ENCODE data around the gene PIGU.
A peak's percentile ranks its signal among the peaks of the same experiment; 100 is the strongest.
"Not testable (repeated sequence)": the region's sequence is repeated elsewhere in the genome, so short reads cannot be mapped to it uniquely, and the experiment has no call there.

PIGU gene

GRCh38 chr20:34519841-34520240 lies 157.1 kb downstream of the PIGU start:
- not testable (repeated sequence) for H3K4me1 ChIP-seq (ENCODE audit: control insufficient read depth, low read depth, low read length); H2BK15ac ChIP-seq (replicated peaks; ENCODE audit: low read depth); H4K5ac ChIP-seq (ENCODE audit: low read length); H2AK5ac ChIP-seq (ENCODE audit: low read length); H3K4me3 ChIP-seq (ENCODE audit: low read length); H2BK5ac ChIP-seq (ENCODE audit: low read length); H3K9ac ChIP-seq (ENCODE audit: low read length); H3K18ac ChIP-seq (ENCODE audit: low read length); H4K8ac ChIP-seq (ENCODE audit: low read depth, low read length); H3K27me3 ChIP-seq (ENCODE audit: insufficient read depth, low read length, poor library complexity); H2BK120ac ChIP-seq (ENCODE audit: low read depth, low read length); H3K27ac ChIP-seq (ENCODE audit: low read depth, low read length); H3K23ac ChIP-seq (ENCODE audit: low read length); DNase-seq; H3K4me2 ChIP-seq (ENCODE audit: low read length); H3K4ac ChIP-seq (ENCODE audit: low read depth, low read length); H3K56ac ChIP-seq (ENCODE audit: low read length); H3K36me3 ChIP-seq (ENCODE audit: control insufficient read depth, insufficient read depth, low read length)
- WGBS (ENCODE audit: extremely low coverage, insufficient coverage, low lambda C conversion rate): no CpG with 5 or more reads among the region's 10 CpGs
- peaks cover 11% of the 10 kb centered on the region for H3K79me1 ChIP-seq (ENCODE audit: low read length)
- peaks cover 25% of the 10 kb centered on the region for H3K79me2 ChIP-seq (ENCODE audit: control insufficient read depth, insufficient read depth, low read length)

GRCh38 chr20:34518863-34519262 lies 158.0 kb downstream of the PIGU start:
- H3K79me2 ChIP-seq (ENCODE audit: control insufficient read depth, insufficient read depth, low read length): peaks cover 20% of the 10 kb centered on the region
- H3K18ac ChIP-seq (ENCODE audit: low read length); H3K4me3 ChIP-seq (ENCODE audit: low read length); H3K4ac ChIP-seq (ENCODE audit: low read depth, low read length); H4K8ac ChIP-seq (ENCODE audit: low read depth, low read length); DNase-seq; H3K56ac ChIP-seq (ENCODE audit: low read length); H3K4me2 ChIP-seq (ENCODE audit: low read length); H3K27ac ChIP-seq (ENCODE audit: low read depth, low read length); H4K5ac ChIP-seq (ENCODE audit: low read length); H2BK120ac ChIP-seq (ENCODE audit: low read depth, low read length); H3K36me3 ChIP-seq (ENCODE audit: control insufficient read depth, insufficient read depth, low read length); H3K23ac ChIP-seq (ENCODE audit: low read length); H3K4me1 ChIP-seq (ENCODE audit: control insufficient read depth, low read depth, low read length); H2BK15ac ChIP-seq (replicated peaks; ENCODE audit: low read depth); H2AK5ac ChIP-seq (ENCODE audit: low read length); H3K27me3 ChIP-seq (ENCODE audit: insufficient read depth, low read length, poor library complexity); H3K9ac ChIP-seq (ENCODE audit: low read length); H3K79me1 ChIP-seq (ENCODE audit: low read length); H2BK5ac ChIP-seq (ENCODE audit: low read length): not testable (repeated sequence)
- WGBS (ENCODE audit: extremely low coverage, insufficient coverage, low lambda C conversion rate): no CpG with 5 or more reads among the region's 7 CpGs

GRCh38 chr20:34517114-34517505 lies 159.8 kb downstream of the PIGU start:
- WGBS (ENCODE audit: extremely low coverage, insufficient coverage, low lambda C conversion rate): no CpG with 5 or more reads among the region's 3 CpGs
- H3K18ac ChIP-seq (ENCODE audit: low read length): peak overlapping the region; percentile 94
- no peak overlapping the region for H2AK5ac ChIP-seq (ENCODE audit: low read length)
- H3K4me3 ChIP-seq (ENCODE audit: low read length): peak overlapping the region; percentile 86
- H2BK120ac ChIP-seq (ENCODE audit: low read depth, low read length): no peak overlapping the region
- H3K23ac ChIP-seq (ENCODE audit: low read length): no peak overlapping the region
- H3K27me3 ChIP-seq (ENCODE audit: insufficient read depth, low read length, poor library complexity): no peaks in the 10 kb centered on the region
- peaks cover 9% of the 10 kb centered on the region for H3K79me2 ChIP-seq (ENCODE audit: control insufficient read depth, insufficient read depth, low read length)
- peak overlapping the region; percentile 79 for H3K9ac ChIP-seq (ENCODE audit: low read length)
- H3K4me1 ChIP-seq (ENCODE audit: control insufficient read depth, low read depth, low read length): no peaks in the 10 kb centered on the region
- peak overlapping the region; percentile 76 for H3K4ac ChIP-seq (ENCODE audit: low read depth, low read length)
- no peak overlapping the region for H2BK15ac ChIP-seq (replicated peaks; ENCODE audit: low read depth)
- peak overlapping the region; percentile 53 for H3K4me2 ChIP-seq (ENCODE audit: low read length)
- H4K5ac ChIP-seq (ENCODE audit: low read length): no peak overlapping the region
- H3K56ac ChIP-seq (ENCODE audit: low read length): peak overlapping the region; percentile 74
- H3K79me1 ChIP-seq (ENCODE audit: low read length): no peaks in the 10 kb centered on the region
- H3K36me3 ChIP-seq (ENCODE audit: control insufficient read depth, insufficient read depth, low read length): no peaks in the 10 kb centered on the region
- H3K27ac ChIP-seq (ENCODE audit: low read depth, low read length): no peak overlapping the region
- H4K8ac ChIP-seq (ENCODE audit: low read depth, low read length): no peak overlapping the region
- DNase-seq: no peak
- H2BK5ac ChIP-seq (ENCODE audit: low read length): no peak overlapping the region

GRCh38 chr20:34516247-34517113 lies 160.4 kb downstream of the PIGU start, which contains the start of gene DYNLRB1:
Gene DYNLRB1, plus strand, starts transcription at chr20:34516422. Its CDS starts 37 bp downstream, at chr20:34516459.
- Histone ChIP-seq H3K36me3 (ENCODE audit: control insufficient read depth, insufficient read depth, low read length) (no peaks in the 10 kb centered on the region), H3K9ac (ENCODE audit: low read length) (peak within 1 kb of the TSS; percentile 96), H4K5ac (ENCODE audit: low read length) (no peak within 1 kb of the TSS), H3K79me1 (ENCODE audit: low read length) (no peaks in the 10 kb centered on the region), H4K8ac (ENCODE audit: low read depth, low read length) (peak within 1 kb of the TSS; percentile 84), H2BK15ac (replicated peaks; ENCODE audit: low read depth) (no peak within 1 kb of the TSS), H3K18ac (ENCODE audit: low read length) (peak within 1 kb of the TSS; percentile 94), H3K79me2 (ENCODE audit: control insufficient read depth, insufficient read depth, low read length) (peaks cover 9% of the 10 kb centered on the region), H2BK120ac (ENCODE audit: low read depth, low read length) (no peak within 1 kb of the TSS), H2AK5ac (ENCODE audit: low read length) (no peak within 1 kb of the TSS), H2BK5ac (ENCODE audit: low read length) (no peak within 1 kb of the TSS), H3K4me3 (ENCODE audit: low read length) (peak within 1 kb of the TSS; percentile 86), H3K4me1 (ENCODE audit: control insufficient read depth, low read depth, low read length) (no peaks in the 10 kb centered on the region), H3K27ac (ENCODE audit: low read depth, low read length) (peak within 1 kb of the TSS; percentile 97), H3K4ac (ENCODE audit: low read depth, low read length) (peak within 1 kb of the TSS; percentile 76), H3K27me3 (ENCODE audit: insufficient read depth, low read length, poor library complexity) (no peaks in the 10 kb centered on the region), H3K4me2 (ENCODE audit: low read length) (peak within 1 kb of the TSS; percentile 53), H3K56ac (ENCODE audit: low read length) (peak within 1 kb of the TSS; percentile 74), H3K23ac (ENCODE audit: low read length) (peak within 1 kb of the TSS; percentile 92)
- DNase-seq: peak; percentile 98
- no CpG with 5 or more reads among the region's 59 CpGs for WGBS (ENCODE audit: extremely low coverage, insufficient coverage, low lambda C conversion rate)

GRCh38 chr20:34515484-34516246 lies 161.2 kb downstream of the PIGU start:
- Histone ChIP-seq H3K79me1 (ENCODE audit: low read length) (no peaks in the 10 kb centered on the region), H3K4me3 (ENCODE audit: low read length) (peak overlapping the region; percentile 86), H3K18ac (ENCODE audit: low read length) (no peak overlapping the region), H2BK5ac (ENCODE audit: low read length) (no peak overlapping the region), H3K36me3 (ENCODE audit: control insufficient read depth, insufficient read depth, low read length) (no peaks in the 10 kb centered on the region), H3K27me3 (ENCODE audit: insufficient read depth, low read length, poor library complexity) (no peaks in the 10 kb centered on the region), H3K27ac (ENCODE audit: low read depth, low read length) (peak overlapping the region; percentile 97), H4K8ac (ENCODE audit: low read depth, low read length) (no peak overlapping the region), H3K79me2 (ENCODE audit: control insufficient read depth, insufficient read depth, low read length) (peaks cover 9% of the 10 kb centered on the region), H3K4ac (ENCODE audit: low read depth, low read length) (peak overlapping the region; percentile 70), H3K23ac (ENCODE audit: low read length) (peak overlapping the region; percentile 12), H3K9ac (ENCODE audit: low read length) (peak overlapping the region; percentile 96), H2BK120ac (ENCODE audit: low read depth, low read length) (no peak overlapping the region), H4K5ac (ENCODE audit: low read length) (no peak overlapping the region), H3K4me2 (ENCODE audit: low read length) (peak overlapping the region; percentile 34), H3K4me1 (ENCODE audit: control insufficient read depth, low read depth, low read length) (no peaks in the 10 kb centered on the region), H2AK5ac (ENCODE audit: low read length) (no peak overlapping the region), H2BK15ac (replicated peaks; ENCODE audit: low read depth) (no peak overlapping the region), H3K56ac (ENCODE audit: low read length) (peak overlapping the region; percentile 74)
- DNase-seq: peak; percentile 95
- WGBS (ENCODE audit: extremely low coverage, insufficient coverage, low lambda C conversion rate): no CpG with 5 or more reads among the region's 36 CpGs

Data from mesendoderm (in vitro differentiated cells).